SK-N-SH (cell line): ENCODE results near the gene ZG16B. TPM values are rescaled to one million over a fixed set of nuclear protein-coding genes. Genes with fewer than 3 reads are reported as not detected.
A peak's percentile ranks its signal among the peaks of the same experiment; 100 is the strongest.

Source experiments
- CTCF ChIA-PET: fragments of 300-600, 350-600 bp; formaldehyde crosslinking; extraction: SDS; loops from one replicate; lab custom pipeline; 2021; lab: Yijun Ruan, JAX
- POLR2A ChIA-PET: fragments of 350-600 bp; sonication (Branson Sonifier 250); formaldehyde crosslinking; extraction: SDS; loops from one replicate; lab custom pipeline; 2020; ENCODE audit warnings: antibody characterized with exemption, inconsistent platforms; lab: Yijun Ruan, JAX
- DNase-seq: peaks from one replicate; pipeline ENCODE4 v3.0.0; 2012
- H2AFZ ChIP-seq: fragments of 200-600 bp; sonication (generic); 2 replicates; pipeline ENCODE4 v1.8.1; 2016; ENCODE audit warnings: antibody characterized with exemption, mild to moderate bottlenecking, low read depth
- H3F3A ChIP-seq: fragments of 200-600 bp; sonication (generic); replicated peaks from 2 replicates; pipeline ENCODE3; 2016; ENCODE audit warnings: antibody characterized with exemption, mild to moderate bottlenecking; ENCODE audit not compliant: insufficient read depth
- H3K27ac ChIP-seq, 2 experiments: fragments of 200-500 bp in 1 of 2; fragments of 200-600 bp in 1 of 2; sonication (Bioruptor generic) in 1 of 2; sonication (generic), shearing (Covaris generic) in 1 of 2; 2 replicates each; pipeline versions ENCODE4 v1.5.1 to v1.6.1; 2014 to 2016; ENCODE audit warnings: low read depth in 2 of 2, inconsistent platforms in 1 of 2, low read length in 1 of 2, mild to moderate bottlenecking in 1 of 2, mixed read lengths in 1 of 2
- H3K27me3 ChIP-seq: fragments of 200-600 bp; sonication (generic), shearing (Covaris generic); 2 replicates; pipeline ENCODE4 v1.6.1; 2016; ENCODE audit warnings: mixed run types; ENCODE audit not compliant: insufficient read depth
- H3K36me3 ChIP-seq, 2 experiments: fragments of 200-500 bp in 1 of 2; fragments of 200-600 bp in 1 of 2; sonication (Bioruptor generic) in 1 of 2; sonication (generic) in 1 of 2; replicated peaks in 1 of 2; 2 replicates each; pipeline versions ENCODE3 to v1.5.1; 2014 to 2016; ENCODE audit warnings: low read length in 1 of 2, mild to moderate bottlenecking in 1 of 2; ENCODE audit not compliant: insufficient read depth in 2 of 2, control insufficient read depth in 1 of 2
- H3K4me1 ChIP-seq, 2 experiments: fragments of 200-500 bp in 1 of 2; fragments of 200-600 bp in 1 of 2; sonication (Bioruptor generic) in 1 of 2; sonication (generic), shearing (Covaris generic) in 1 of 2; 2 replicates each; pipeline versions ENCODE4 v1.5.1 to v1.6.1; 2014 to 2016; ENCODE audit warnings: low read depth in 1 of 2, low read length in 1 of 2, mixed run types in 1 of 2; ENCODE audit not compliant: insufficient read depth in 2 of 2, control insufficient read depth in 1 of 2
- H3K4me2 ChIP-seq: fragments of 200-600 bp; sonication (generic), shearing (Covaris generic); 2 replicates; pipeline ENCODE4 v1.6.1; 2017; ENCODE audit warnings: mixed run types
- H3K4me3 ChIP-seq, 2 experiments: fragments of 200-500 bp in 1 of 2; fragments of 200-600 bp in 1 of 2; sonication (Bioruptor generic) in 1 of 2; sonication (generic), shearing (Covaris generic) in 1 of 2; 2 replicates each; pipeline versions ENCODE4 v1.5.1 to v1.8.1; 2014 to 2016; ENCODE audit warnings: low read depth in 2 of 2, inconsistent platforms in 1 of 2, low read length in 1 of 2, mild to moderate bottlenecking in 1 of 2, mixed read lengths in 1 of 2, moderate library complexity in 1 of 2
- H3K79me2 ChIP-seq: fragments of 200-600 bp; sonication (generic); 2 replicates; pipeline ENCODE4 v1.8.1; 2017; ENCODE audit warnings: mild to moderate bottlenecking; ENCODE audit not compliant: insufficient read depth
- H3K9ac ChIP-seq: fragments of 200-600 bp; sonication (generic); 2 replicates; pipeline ENCODE4 v1.6.1; 2017; ENCODE audit warnings: mixed run types
- H3K9me2 ChIP-seq: fragments of 200-600 bp; sonication (generic); 2 replicates; pipeline ENCODE4 v1.6.1; 2017; ENCODE audit warnings: mixed run types
- H3K9me3 ChIP-seq: fragments of 200-600 bp; sonication (generic); 2 replicates; pipeline ENCODE4 v1.6.1; 2017; ENCODE audit warnings: mixed run types, mild to moderate bottlenecking, moderate library complexity
- H4K20me1 ChIP-seq: fragments of 200-600 bp; sonication (generic); 2 replicates; pipeline ENCODE4 v1.6.1; 2017; ENCODE audit warnings: mild to moderate bottlenecking, mixed run types; ENCODE audit not compliant: insufficient read depth
- CHD2 ChIP-seq: fragments of 150-350 bp; IDR thresholded peaks from 2 replicates; pipeline ENCODE4 v1.6.1; 2018; ENCODE audit warnings: low read length; ENCODE audit not compliant: partially characterized antibody
- ELF1 ChIP-seq: IDR thresholded peaks from 2 replicates; pipeline ENCODE4 v1.4.0; 2012
- EP300 ChIP-seq, 2 experiments: IDR thresholded peaks; 2 replicates each; pipeline versions ENCODE4 v1.4.0 to v1.6.1; 2012; ENCODE audit warnings: borderline replicate concordance in 1 of 2, low read depth in 1 of 2, low read length in 1 of 2
- EZH2phosphoT487 ChIP-seq: fragments of 200-600 bp; sonication (generic); IDR thresholded peaks from 2 replicates; pipeline ENCODE4 v1.6.1; 2017; ENCODE audit warnings: low read depth, mixed run types, mild to moderate bottlenecking, antibody characterized with exemption, moderate library complexity, borderline replicate concordance
- FOSL2 ChIP-seq: IDR thresholded peaks from 2 replicates; pipeline ENCODE4 v1.4.0; 2012; ENCODE audit warnings: low read depth, mild to moderate bottlenecking, moderate library complexity, borderline replicate concordance
- FOXJ3 ChIP-seq: sonication (generic); formaldehyde crosslinking; IDR thresholded peaks from 2 replicates; pipeline ENCODE4 v1.5.1; 2020; ENCODE audit warnings: mild to moderate bottlenecking, missing genetic modification reagents
- FOXM1 ChIP-seq: IDR thresholded peaks from 2 replicates; pipeline ENCODE4 v1.4.0; 2012; ENCODE audit warnings: low read depth, mild to moderate bottlenecking
- MXI1 ChIP-seq: IDR thresholded peaks from 2 replicates; pipeline ENCODE4 v1.6.1; 2012; ENCODE audit warnings: mild to moderate bottlenecking, low read depth, low read length, improper control_type of control experiment
- RAD21 ChIP-seq: IDR thresholded peaks from 2 replicates; pipeline ENCODE4 v1.6.1; 2012; ENCODE audit warnings: mild to moderate bottlenecking, low read length
- RCOR1 ChIP-seq: fragments of 150-350 bp; IDR thresholded peaks from 2 replicates; pipeline ENCODE4 v1.6.1; 2017; ENCODE audit warnings: antibody characterized with exemption, low read length
- RFX5 ChIP-seq: IDR thresholded peaks from 2 replicates; pipeline ENCODE4 v1.6.1; 2012; ENCODE audit warnings: mild to moderate bottlenecking, improper control_type of control experiment, low read length
- RXRA ChIP-seq: IDR thresholded peaks from 2 replicates; pipeline ENCODE4 v1.4.0; 2012; ENCODE audit warnings: low read depth, mild to moderate bottlenecking, borderline replicate concordance
- SIN3A ChIP-seq: IDR thresholded peaks from 2 replicates; pipeline ENCODE4 v1.6.1; 2012; ENCODE audit warnings: low read depth, mild to moderate bottlenecking, low read length, moderate library complexity, borderline replicate concordance
- TAF1 ChIP-seq: IDR thresholded peaks from 2 replicates; pipeline ENCODE4 v1.6.1; 2012; ENCODE audit warnings: low read depth, mild to moderate bottlenecking, low read length, moderate library complexity, borderline replicate concordance
- TCF12 ChIP-seq: IDR thresholded peaks from 2 replicates; pipeline ENCODE4 v1.4.0; 2012
- TEAD4 ChIP-seq: IDR thresholded peaks from 2 replicates; pipeline ENCODE4 v1.4.0; 2012; ENCODE audit warnings: mild to moderate bottlenecking, borderline replicate concordance; ENCODE audit not compliant: insufficient read depth
- YY1 ChIP-seq: IDR thresholded peaks from 2 replicates; pipeline ENCODE4 v1.4.0; 2012; ENCODE audit warnings: low read depth, mild to moderate bottlenecking
- WGBS: methylation state at CpG from one replicate; pipeline ENCODE4 v1.1.6; 2017; ENCODE audit warnings: low lambda C conversion rate; 5-methylcytosine and 5-hydroxymethylcytosine counted together
- polyA plus RNA-seq, 3 experiments: library from polyadenylated mRNA; depleted of rRNA; stranded (reverse); fragments of >200 nt; gene quantifications; 2 replicates each; pipeline ENCODE4 v1.2.3, GENCODE V29; 2012
- TF ChIP-seq, protein P1 (sequence below): IDR thresholded peaks from 2 replicates; pipeline ENCODE4 v1.4.0; 2012; ENCODE audit warnings: low read depth
- TF ChIP-seq, protein P2 (sequence below): fragments of 200-600 bp; sonication (generic); IDR thresholded peaks from 2 replicates; pipeline ENCODE4 v1.6.1; 2017; ENCODE audit warnings: antibody characterized with exemption, mild to moderate bottlenecking, moderate library complexity
- TF ChIP-seq, protein P3 (sequence below): fragments of 150-350 bp; IDR thresholded peaks from 2 replicates; pipeline ENCODE4 v1.6.1; 2017; ENCODE audit warnings: antibody characterized with exemption, low read length, low read depth, borderline replicate concordance
- TF ChIP-seq, protein P4 (sequence below): fragments of 150-350 bp; IDR thresholded peaks from 2 replicates; pipeline ENCODE4 v1.6.1; 2016; ENCODE audit warnings: mild to moderate bottlenecking, low read depth, low read length
- TF ChIP-seq, protein P5 (sequence below): IDR thresholded peaks from 2 replicates; pipeline ENCODE4 v1.4.0; 2012; ENCODE audit warnings: low read depth, borderline replicate concordance
- TF ChIP-seq, protein P6 (sequence below): IDR thresholded peaks from 2 replicates; pipeline ENCODE4 v1.4.0; 2012; ENCODE audit warnings: low read depth, borderline replicate concordance

Gene ZG16B
- polyA plus RNA-seq, 1 of the 3 experiments (the other 2 are of a cell fraction) = 0.26 TPM

DNA sequence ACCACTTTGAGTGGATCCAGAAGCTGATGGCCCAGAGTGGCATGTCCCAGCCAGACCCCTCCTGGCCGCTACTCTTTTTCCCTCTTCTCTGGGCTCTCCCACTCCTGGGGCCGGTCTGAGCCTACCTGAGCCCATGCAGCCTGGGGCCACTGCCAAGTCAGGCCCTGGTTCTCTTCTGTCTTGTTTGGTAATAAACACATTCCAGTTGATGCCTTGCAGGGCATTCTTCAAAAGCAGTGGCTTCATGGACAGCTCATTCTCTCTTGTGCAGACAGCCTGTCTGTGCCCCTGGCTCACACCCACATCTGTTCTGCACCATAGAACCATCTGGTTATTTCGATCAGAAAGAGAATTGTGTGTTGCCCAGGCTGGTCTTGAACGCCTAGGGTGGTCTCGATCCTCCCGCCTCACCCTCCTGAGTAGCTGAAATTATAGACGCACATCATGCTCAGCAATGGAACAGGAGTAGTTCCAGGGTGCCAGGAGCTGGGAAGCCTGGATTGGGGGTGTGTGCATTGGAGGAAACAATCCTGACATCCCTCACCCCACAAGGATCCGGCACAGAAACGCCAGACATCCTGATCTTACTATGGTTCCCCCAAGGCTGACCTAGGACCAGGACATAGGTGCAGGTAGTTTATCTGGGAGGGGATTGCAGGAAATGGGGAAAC lies 8.5 kb upstream of the ZG16B start (continued):
- TF ChIP-seq RXRA (no peak), EP300 (IDR thresholded peaks at IDR 0.05; ENCODE audit: borderline replicate concordance in 1 of 2, low read depth in 1 of 2, low read length in 1 of 2) (peak in 1 of 2 experiments; percentile 33; a peak in 1 of 4 replicates)
- TF ChIP-seq, protein P1, sequence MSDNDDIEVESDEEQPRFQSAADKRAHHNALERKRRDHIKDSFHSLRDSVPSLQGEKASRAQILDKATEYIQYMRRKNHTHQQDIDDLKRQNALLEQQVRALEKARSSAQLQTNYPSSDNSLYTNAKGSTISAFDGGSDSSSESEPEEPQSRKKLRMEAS = no peak
- TF ChIP-seq, protein P2, sequence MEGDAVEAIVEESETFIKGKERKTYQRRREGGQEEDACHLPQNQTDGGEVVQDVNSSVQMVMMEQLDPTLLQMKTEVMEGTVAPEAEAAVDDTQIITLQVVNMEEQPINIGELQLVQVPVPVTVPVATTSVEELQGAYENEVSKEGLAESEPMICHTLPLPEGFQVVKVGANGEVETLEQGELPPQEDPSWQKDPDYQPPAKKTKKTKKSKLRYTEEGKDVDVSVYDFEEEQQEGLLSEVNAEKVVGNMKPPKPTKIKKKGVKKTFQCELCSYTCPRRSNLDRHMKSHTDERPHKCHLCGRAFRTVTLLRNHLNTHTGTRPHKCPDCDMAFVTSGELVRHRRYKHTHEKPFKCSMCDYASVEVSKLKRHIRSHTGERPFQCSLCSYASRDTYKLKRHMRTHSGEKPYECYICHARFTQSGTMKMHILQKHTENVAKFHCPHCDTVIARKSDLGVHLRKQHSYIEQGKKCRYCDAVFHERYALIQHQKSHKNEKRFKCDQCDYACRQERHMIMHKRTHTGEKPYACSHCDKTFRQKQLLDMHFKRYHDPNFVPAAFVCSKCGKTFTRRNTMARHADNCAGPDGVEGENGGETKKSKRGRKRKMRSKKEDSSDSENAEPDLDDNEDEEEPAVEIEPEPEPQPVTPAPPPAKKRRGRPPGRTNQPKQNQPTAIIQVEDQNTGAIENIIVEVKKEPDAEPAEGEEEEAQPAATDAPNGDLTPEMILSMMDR = no peak
- TF ChIP-seq, protein P3, sequence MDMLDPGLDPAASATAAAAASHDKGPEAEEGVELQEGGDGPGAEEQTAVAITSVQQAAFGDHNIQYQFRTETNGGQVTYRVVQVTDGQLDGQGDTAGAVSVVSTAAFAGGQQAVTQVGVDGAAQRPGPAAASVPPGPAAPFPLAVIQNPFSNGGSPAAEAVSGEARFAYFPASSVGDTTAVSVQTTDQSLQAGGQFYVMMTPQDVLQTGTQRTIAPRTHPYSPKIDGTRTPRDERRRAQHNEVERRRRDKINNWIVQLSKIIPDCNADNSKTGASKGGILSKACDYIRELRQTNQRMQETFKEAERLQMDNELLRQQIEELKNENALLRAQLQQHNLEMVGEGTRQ = no peak

DNA sequence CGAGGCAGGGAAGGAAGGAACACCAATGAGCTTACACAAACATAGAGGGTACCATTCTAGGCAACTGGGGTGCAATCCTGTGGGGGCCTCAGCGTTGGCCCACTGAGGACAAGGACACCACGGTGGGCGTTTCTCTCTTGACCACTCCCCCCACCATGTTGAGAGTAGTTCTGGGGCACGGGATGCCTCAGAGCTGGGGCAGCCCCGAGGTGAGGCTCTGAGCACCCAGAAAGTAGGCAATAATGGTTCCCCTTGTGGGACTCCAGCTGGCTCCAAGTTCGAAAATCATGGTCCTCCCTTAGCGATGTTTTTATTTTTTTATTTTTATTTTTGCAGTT lies 8.0 kb upstream of the ZG16B start:
- H3K36me3 ChIP-seq = no peaks in the 10 kb centered on the region
- ChIA-PET CTCF (interaction anchor here (1.2 to 2.7 kb wide), 5 partner anchors 11 to 69 kb away, joined by 3 to 13 read pairs (median 3); partner anchors contain the start of gene SRRM2), POLR2A (interaction anchor here (1.1 to 1.5 kb wide), 2 partner anchors 45 to 61 kb away, joined by 4 to 6 read pairs; partner anchors contain the start of genes ELOB and FLYWCH2)
- H3K27ac ChIP-seq = no peak overlapping the region; a peak in 1 of 4 replicates
- H3K4me2 ChIP-seq = no peak overlapping the region
- H2AFZ ChIP-seq = no peak overlapping the region
- H4K20me1 ChIP-seq = no peaks in the 10 kb centered on the region
- no peak overlapping the region for H3K4me3 ChIP-seq
- WGBS = 56% methylated on average over 8 of the region's 8 CpGs
- no peak for DNase-seq
- no peaks in the 10 kb centered on the region for H3K27me3 ChIP-seq
- no peaks in the 10 kb centered on the region for H3F3A ChIP-seq
- no peak overlapping the region for H3K9ac ChIP-seq
- H3K9me2 ChIP-seq = no peaks in the 10 kb centered on the region
- no peaks in the 10 kb centered on the region for H3K9me3 ChIP-seq
- H3K4me1 ChIP-seq = peaks cover 0 to 24% of the 10 kb centered on the region in 2 experiments; a peak in 1 of 4 replicates
- H3K79me2 ChIP-seq = no peaks in the 10 kb centered on the region
- TF ChIP-seq RXRA (no peak), TCF12 (no peak), EZH2phosphoT487 (no peak), FOXJ3 (CRISPR knock-in tag) (no peak), TAF1 (no peak), SIN3A (no peak), ELF1 (no peak), FOSL2 (no peak), CHD2 (no peak), TEAD4 (no peak), RFX5 (no peak), MXI1 (no peak), YY1 (no peak), RCOR1 (no peak), RAD21 (no peak), FOXM1 (no peak)
- TF ChIP-seq, protein P4, sequence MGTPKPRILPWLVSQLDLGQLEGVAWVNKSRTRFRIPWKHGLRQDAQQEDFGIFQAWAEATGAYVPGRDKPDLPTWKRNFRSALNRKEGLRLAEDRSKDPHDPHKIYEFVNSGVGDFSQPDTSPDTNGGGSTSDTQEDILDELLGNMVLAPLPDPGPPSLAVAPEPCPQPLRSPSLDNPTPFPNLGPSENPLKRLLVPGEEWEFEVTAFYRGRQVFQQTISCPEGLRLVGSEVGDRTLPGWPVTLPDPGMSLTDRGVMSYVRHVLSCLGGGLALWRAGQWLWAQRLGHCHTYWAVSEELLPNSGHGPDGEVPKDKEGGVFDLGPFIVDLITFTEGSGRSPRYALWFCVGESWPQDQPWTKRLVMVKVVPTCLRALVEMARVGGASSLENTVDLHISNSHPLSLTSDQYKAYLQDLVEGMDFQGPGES = no peak
- TF ChIP-seq, protein P5, sequence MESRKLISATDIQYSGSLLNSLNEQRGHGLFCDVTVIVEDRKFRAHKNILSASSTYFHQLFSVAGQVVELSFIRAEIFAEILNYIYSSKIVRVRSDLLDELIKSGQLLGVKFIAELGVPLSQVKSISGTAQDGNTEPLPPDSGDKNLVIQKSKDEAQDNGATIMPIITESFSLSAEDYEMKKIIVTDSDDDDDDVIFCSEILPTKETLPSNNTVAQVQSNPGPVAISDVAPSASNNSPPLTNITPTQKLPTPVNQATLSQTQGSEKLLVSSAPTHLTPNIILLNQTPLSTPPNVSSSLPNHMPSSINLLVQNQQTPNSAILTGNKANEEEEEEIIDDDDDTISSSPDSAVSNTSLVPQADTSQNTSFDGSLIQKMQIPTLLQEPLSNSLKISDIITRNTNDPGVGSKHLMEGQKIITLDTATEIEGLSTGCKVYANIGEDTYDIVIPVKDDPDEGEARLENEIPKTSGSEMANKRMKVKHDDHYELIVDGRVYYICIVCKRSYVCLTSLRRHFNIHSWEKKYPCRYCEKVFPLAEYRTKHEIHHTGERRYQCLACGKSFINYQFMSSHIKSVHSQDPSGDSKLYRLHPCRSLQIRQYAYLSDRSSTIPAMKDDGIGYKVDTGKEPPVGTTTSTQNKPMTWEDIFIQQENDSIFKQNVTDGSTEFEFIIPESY = no peak
- TF ChIP-seq, protein P6, sequence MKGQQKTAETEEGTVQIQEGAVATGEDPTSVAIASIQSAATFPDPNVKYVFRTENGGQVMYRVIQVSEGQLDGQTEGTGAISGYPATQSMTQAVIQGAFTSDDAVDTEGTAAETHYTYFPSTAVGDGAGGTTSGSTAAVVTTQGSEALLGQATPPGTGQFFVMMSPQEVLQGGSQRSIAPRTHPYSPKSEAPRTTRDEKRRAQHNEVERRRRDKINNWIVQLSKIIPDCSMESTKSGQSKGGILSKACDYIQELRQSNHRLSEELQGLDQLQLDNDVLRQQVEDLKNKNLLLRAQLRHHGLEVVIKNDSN = no peak
